Measurements from ENCODE around the gene GPR62.

DNA sequence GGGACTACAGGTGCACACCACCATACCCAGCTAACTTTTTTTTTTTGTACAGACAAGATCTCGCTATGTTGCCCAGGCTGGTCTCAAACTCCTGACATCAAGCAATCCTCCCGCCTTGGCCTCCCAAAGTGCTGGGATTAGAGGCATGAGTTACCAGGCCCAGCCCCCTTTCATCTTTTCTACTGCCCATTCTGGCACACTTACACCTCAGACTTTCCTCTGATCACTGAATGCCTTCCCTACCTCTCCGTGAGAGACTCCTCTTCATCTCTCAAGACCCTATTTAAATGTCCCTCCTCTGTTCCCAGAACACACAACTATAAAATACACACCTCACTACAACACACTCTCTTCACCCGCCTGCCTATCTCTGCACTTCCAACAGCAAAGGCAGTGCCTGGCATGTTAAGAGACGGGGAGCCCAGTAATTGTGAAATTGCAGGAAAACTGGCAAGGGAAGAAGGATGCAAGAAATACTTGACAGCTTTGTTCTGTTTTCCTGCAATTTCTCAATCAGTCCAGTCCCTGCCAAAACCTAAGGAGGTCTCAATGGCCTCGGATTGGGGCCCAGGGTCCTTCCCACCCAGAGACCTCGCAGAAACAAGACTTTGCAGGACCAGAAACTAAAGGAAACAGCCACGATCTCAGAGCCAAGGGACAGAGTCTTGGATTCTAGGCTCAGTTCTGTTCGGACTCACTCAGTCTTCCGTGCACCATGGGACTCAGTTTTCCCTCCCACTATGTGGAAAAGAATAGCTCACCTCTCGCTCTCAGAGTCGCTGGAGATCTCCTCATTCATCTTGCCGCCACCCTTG lies 14.3 kb upstream of the GPR62 start:
- TF ChIP-seq, protein P1, sequence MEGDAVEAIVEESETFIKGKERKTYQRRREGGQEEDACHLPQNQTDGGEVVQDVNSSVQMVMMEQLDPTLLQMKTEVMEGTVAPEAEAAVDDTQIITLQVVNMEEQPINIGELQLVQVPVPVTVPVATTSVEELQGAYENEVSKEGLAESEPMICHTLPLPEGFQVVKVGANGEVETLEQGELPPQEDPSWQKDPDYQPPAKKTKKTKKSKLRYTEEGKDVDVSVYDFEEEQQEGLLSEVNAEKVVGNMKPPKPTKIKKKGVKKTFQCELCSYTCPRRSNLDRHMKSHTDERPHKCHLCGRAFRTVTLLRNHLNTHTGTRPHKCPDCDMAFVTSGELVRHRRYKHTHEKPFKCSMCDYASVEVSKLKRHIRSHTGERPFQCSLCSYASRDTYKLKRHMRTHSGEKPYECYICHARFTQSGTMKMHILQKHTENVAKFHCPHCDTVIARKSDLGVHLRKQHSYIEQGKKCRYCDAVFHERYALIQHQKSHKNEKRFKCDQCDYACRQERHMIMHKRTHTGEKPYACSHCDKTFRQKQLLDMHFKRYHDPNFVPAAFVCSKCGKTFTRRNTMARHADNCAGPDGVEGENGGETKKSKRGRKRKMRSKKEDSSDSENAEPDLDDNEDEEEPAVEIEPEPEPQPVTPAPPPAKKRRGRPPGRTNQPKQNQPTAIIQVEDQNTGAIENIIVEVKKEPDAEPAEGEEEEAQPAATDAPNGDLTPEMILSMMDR (IDR thresholded peaks at IDR 0.05 in 2 of 3, conservative IDR thresholded peaks at IDR 0.05 in 1 of 3; ENCODE audit: insufficient read depth in 2 of 3, low read depth in 1 of 3, low read length in 3 of 3), result no peak
- TF ChIP-seq TAF1 (IDR thresholded peaks at IDR 0.05; ENCODE audit: control insufficient read depth, extremely low read depth, insufficient read depth, low read length, severe bottlenecking), result no peak
- TF ChIP-seq ZNF644 (tag; IDR thresholded peaks at IDR 0.05; ENCODE audit: low read depth), result no peak
- no peak for TF ChIP-seq ETS2 (tag; IDR thresholded peaks at IDR 0.05; ENCODE audit: borderline replicate concordance, poor library complexity, severe bottlenecking)
- no peak for TF ChIP-seq TEAD1 (CRISPR knock-in tag; IDR thresholded peaks at IDR 0.05)
- no peak for TF ChIP-seq PHF8 (IDR thresholded peaks at IDR 0.05; ENCODE audit: borderline replicate concordance, low read length)

All from K562 (cell line).